Measurements from ENCODE around the gene HLA-E. TPM values are rescaled to one million over a fixed set of nuclear protein-coding genes. Genes with fewer than 3 reads are reported as not detected.

The HLA-E gene
- total and polyA plus RNA-seq, 2 donors (not counting 3 experiments of a cell fraction or from before 2014, with no cell fraction given): 271 to 298 TPM

DNA sequence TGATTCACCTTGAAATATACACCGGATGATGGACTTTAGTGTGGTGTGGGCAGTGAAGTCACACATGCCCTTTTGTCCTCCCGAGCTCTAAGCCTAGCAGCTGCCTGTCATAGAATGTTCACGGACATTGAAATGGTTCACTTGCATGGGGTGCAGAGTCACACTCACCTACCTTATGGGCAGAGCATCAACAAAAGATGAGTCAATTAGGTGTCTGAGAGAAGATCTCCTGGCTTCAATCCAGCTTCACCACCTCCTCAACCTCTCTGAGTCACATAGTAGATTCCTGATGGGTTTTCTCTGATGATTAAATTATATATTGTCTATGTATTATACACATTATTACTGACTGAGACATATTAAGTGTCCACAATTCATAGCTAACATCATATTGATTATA, 48.1 kb upstream of the HLA-E start:
- H3K9me3 ChIP-seq (replicated peaks; ENCODE audit: control insufficient read depth, insufficient read depth, low read length): no peaks in the 10 kb centered on the region
- dilution Hi-C loops (cut with MboI; ENCODE audit: extremely low pct_ligation_motif_present, low sequenced_read_pairs): no loop called here
- TF ChIP-seq POLR2A (IDR thresholded peaks at IDR 0.05; ENCODE audit: low read depth, low read length): no peak
- TF ChIP-seq EZH2 (IDR thresholded peaks at IDR 0.05; ENCODE audit: borderline replicate concordance, low read depth, low read length, severe bottlenecking): no peak
- TF ChIP-seq, protein P1, sequence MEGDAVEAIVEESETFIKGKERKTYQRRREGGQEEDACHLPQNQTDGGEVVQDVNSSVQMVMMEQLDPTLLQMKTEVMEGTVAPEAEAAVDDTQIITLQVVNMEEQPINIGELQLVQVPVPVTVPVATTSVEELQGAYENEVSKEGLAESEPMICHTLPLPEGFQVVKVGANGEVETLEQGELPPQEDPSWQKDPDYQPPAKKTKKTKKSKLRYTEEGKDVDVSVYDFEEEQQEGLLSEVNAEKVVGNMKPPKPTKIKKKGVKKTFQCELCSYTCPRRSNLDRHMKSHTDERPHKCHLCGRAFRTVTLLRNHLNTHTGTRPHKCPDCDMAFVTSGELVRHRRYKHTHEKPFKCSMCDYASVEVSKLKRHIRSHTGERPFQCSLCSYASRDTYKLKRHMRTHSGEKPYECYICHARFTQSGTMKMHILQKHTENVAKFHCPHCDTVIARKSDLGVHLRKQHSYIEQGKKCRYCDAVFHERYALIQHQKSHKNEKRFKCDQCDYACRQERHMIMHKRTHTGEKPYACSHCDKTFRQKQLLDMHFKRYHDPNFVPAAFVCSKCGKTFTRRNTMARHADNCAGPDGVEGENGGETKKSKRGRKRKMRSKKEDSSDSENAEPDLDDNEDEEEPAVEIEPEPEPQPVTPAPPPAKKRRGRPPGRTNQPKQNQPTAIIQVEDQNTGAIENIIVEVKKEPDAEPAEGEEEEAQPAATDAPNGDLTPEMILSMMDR (IDR thresholded peaks at IDR 0.05; ENCODE audit: extremely low read depth in 1 of 2, insufficient read depth in 1 of 2, low read depth in 1 of 2, low read length in 2 of 2): no peak
- TF ChIP-seq, protein P2, sequence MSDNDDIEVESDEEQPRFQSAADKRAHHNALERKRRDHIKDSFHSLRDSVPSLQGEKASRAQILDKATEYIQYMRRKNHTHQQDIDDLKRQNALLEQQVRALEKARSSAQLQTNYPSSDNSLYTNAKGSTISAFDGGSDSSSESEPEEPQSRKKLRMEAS (IDR thresholded peaks at IDR 0.05; ENCODE audit: insufficient read depth, insufficient read length): no peak
- TF ChIP-seq MYC (IDR thresholded peaks at IDR 0.05; ENCODE audit: low read depth, low read length): no peak
- TF ChIP-seq POLR2AphosphoS5 (IDR thresholded peaks at IDR 0.05; ENCODE audit: insufficient read depth, low read depth, low read length): no peak
- no peak for TF ChIP-seq JUN (IDR thresholded peaks at IDR 0.05; ENCODE audit: borderline replicate concordance, insufficient read depth, insufficient read length, low read depth)
- TF ChIP-seq GATA2 (IDR thresholded peaks at IDR 0.05; ENCODE audit: insufficient read depth, insufficient read length, low read depth, low read length): no peak
- POLR2A ChIA-PET: no interaction called here
- H3K36me3 ChIP-seq (ENCODE audit: control insufficient read depth in 2 of 2, extremely low read depth in 1 of 2, insufficient read depth in 2 of 2, low read length in 2 of 2): no peaks in the 10 kb centered on the region
- intact Hi-C loops (cut with micrococcal nuclease): no loop called here
- no peak overlapping the region for H2AFZ ChIP-seq (ENCODE audit: low read depth, low read length)
- no peak overlapping the region for H3K27ac ChIP-seq (ENCODE audit: insufficient read depth, low read depth, low read length)
- H3K79me2 ChIP-seq (ENCODE audit: control insufficient read depth, insufficient read depth, low read length): no peaks in the 10 kb centered on the region
- no peaks in the 10 kb centered on the region for H4K20me1 ChIP-seq (replicated peaks; ENCODE audit: control insufficient read depth, extremely low read depth, insufficient read depth, low read length)
- DNase-seq (ENCODE audit: low read depth, low spot score) (no peak), FAIRE-seq (no peak)
- no TSS peak for BruUV-seq (replicated peaks)
- no peak overlapping the region for H3K4me2 ChIP-seq (ENCODE audit: insufficient read depth, low read length)
- H3K27me3 ChIP-seq (ENCODE audit: control insufficient read depth in 2 of 2, insufficient read depth in 2 of 2, low read length in 2 of 2): peaks cover 49 to 74% of the 10 kb centered on the region in 2 experiments
- no peak overlapping the region for H3K9ac ChIP-seq (replicated peaks; ENCODE audit: extremely low read depth, insufficient read depth, low read length)
- no peaks in the 10 kb centered on the region for H3K9me1 ChIP-seq (replicated peaks; ENCODE audit: control insufficient read depth, extremely low read depth, insufficient read depth, low read length)
- no peak overlapping the region for H3K4me3 ChIP-seq (replicated peaks in 1 of 3; ENCODE audit: insufficient read depth in 1 of 3, low read depth in 1 of 3, low read length in 3 of 3)
- CTCF ChIA-PET: interaction anchor here (0.5 to 3.0 kb wide), 4 partner anchors 10 to 61 kb away, joined by 3 to 14 read pairs (median 4); no protein-coding TSS in a partner anchor
- no peaks in the 10 kb centered on the region for H3K4me1 ChIP-seq (ENCODE audit: control insufficient read depth, extremely low read depth, insufficient read depth, low read length)
